Ishikawa (cell line): Measurements from ENCODE around the gene OR1N2.

ENCODE experiments used
- CEBPB ChIP-seq: IDR thresholded peaks from 2 replicates; pipeline ENCODE4 v1.6.1; 2012
- CREB1 ChIP-seq: IDR thresholded peaks from 2 replicates; pipeline ENCODE4 v1.6.1; 2012; ENCODE audit warnings: low read depth
- EGR1 ChIP-seq: IDR thresholded peaks from 2 replicates; pipeline ENCODE4 v1.6.1; 2012
- EP300 ChIP-seq: IDR thresholded peaks from 2 replicates; pipeline ENCODE4 v1.6.1; 2012; ENCODE audit warnings: borderline replicate concordance
- FOXM1 ChIP-seq: IDR thresholded peaks from 2 replicates; pipeline ENCODE4 v1.6.1; 2012; ENCODE audit warnings: low read depth, borderline replicate concordance
- NFIC ChIP-seq: IDR thresholded peaks from 2 replicates; pipeline ENCODE4 v1.6.1; 2012
- RAD21 ChIP-seq: IDR thresholded peaks from 2 replicates; pipeline ENCODE4 v1.6.1; 2012; ENCODE audit warnings: low read depth
- TAF1 ChIP-seq: IDR thresholded peaks from 2 replicates; pipeline ENCODE4 v1.6.1; 2012; ENCODE audit warnings: low read depth, mild to moderate bottlenecking
- TCF12 ChIP-seq: IDR thresholded peaks from 2 replicates; pipeline ENCODE4 v1.6.1; 2012; ENCODE audit warnings: low read depth
- TEAD4 ChIP-seq: IDR thresholded peaks from 2 replicates; pipeline ENCODE4 v1.6.1; 2012
- YY1 ChIP-seq: IDR thresholded peaks from 2 replicates; pipeline ENCODE4 v1.6.1; 2012; ENCODE audit warnings: low read depth
- ZBTB7A ChIP-seq: IDR thresholded peaks from 2 replicates; pipeline ENCODE4 v1.6.1; 2012; ENCODE audit warnings: low read depth
- TF ChIP-seq, protein P1 (sequence below): IDR thresholded peaks from 2 replicates; pipeline ENCODE4 v1.6.1; 2012
- TF ChIP-seq, protein P2 (sequence below): IDR thresholded peaks from 2 replicates; pipeline ENCODE4 v1.6.1; 2012; ENCODE audit warnings: low read depth, mild to moderate bottlenecking
- TF ChIP-seq, protein P3 (sequence below): IDR thresholded peaks from 2 replicates; pipeline ENCODE4 v1.6.1; 2012

The OR1N2 gene

DNA sequence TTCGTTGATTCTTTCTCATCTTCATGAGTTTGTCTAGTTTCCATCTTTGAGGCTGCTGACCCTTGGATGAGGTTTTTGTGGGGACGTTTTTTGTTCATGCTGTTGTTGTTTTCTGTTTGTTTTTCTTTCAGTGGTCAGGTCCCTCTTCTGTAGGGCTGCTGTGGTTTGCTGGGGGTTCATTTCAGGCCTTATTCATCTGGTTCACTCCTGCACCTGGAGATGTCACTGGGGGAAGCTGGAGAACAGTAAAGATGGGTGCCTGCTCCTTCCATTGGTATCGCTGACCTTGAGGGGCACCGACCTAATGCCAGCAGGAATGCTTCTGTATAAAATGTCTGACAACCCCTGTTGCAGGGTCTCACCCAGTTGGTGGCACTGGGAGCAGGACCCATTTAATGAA lies 8.5 kb downstream of the OR1N2 start:
- no peak for TF ChIP-seq RAD21
- no peak for TF ChIP-seq TEAD4

DNA sequence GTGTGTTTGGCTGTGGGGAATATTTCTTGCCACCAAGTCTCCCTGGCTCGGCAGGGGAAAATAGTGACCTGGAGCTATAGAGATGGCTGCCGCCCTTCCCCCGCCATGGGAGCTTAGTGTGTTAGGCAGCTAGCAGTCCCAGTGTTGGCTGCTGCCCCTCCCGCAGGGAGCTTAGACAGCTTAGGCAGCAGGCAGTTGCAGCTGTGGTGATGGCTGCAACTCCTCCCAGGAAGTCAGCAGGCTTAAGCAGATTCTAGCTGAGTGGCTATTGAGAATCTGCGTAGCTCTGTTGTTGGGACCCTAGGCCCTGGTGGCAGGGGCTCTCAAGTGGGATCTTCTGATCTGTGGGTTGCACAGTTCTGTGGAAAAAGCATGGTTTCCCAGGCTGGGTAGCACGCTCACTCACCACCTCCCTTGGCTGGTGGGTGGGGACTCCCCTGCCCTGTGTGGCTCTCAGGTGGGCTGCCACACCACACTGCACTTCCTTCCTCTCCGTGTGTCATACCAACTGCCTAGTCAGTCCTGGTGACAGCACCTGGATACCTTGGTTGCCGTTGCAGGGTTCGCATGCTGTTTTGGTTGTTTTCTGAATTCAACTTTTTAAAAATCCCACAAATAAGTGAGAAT lies 9.3 kb downstream of the OR1N2 start:
- TF ChIP-seq TAF1, result no peak
- TF ChIP-seq ZBTB7A, result no peak
- TF ChIP-seq EGR1, result no peak
- no peak for TF ChIP-seq TCF12
- TF ChIP-seq FOXM1, result no peak
- TF ChIP-seq, protein P1, sequence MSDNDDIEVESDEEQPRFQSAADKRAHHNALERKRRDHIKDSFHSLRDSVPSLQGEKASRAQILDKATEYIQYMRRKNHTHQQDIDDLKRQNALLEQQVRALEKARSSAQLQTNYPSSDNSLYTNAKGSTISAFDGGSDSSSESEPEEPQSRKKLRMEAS, result no peak
- TF ChIP-seq, protein P2, sequence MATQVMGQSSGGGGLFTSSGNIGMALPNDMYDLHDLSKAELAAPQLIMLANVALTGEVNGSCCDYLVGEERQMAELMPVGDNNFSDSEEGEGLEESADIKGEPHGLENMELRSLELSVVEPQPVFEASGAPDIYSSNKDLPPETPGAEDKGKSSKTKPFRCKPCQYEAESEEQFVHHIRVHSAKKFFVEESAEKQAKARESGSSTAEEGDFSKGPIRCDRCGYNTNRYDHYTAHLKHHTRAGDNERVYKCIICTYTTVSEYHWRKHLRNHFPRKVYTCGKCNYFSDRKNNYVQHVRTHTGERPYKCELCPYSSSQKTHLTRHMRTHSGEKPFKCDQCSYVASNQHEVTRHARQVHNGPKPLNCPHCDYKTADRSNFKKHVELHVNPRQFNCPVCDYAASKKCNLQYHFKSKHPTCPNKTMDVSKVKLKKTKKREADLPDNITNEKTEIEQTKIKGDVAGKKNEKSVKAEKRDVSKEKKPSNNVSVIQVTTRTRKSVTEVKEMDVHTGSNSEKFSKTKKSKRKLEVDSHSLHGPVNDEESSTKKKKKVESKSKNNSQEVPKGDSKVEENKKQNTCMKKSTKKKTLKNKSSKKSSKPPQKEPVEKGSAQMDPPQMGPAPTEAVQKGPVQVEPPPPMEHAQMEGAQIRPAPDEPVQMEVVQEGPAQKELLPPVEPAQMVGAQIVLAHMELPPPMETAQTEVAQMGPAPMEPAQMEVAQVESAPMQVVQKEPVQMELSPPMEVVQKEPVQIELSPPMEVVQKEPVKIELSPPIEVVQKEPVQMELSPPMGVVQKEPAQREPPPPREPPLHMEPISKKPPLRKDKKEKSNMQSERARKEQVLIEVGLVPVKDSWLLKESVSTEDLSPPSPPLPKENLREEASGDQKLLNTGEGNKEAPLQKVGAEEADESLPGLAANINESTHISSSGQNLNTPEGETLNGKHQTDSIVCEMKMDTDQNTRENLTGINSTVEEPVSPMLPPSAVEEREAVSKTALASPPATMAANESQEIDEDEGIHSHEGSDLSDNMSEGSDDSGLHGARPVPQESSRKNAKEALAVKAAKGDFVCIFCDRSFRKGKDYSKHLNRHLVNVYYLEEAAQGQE, result no peak
- TF ChIP-seq NFIC, result no peak
- TF ChIP-seq YY1, result no peak
- no peak for TF ChIP-seq TEAD4

DNA sequence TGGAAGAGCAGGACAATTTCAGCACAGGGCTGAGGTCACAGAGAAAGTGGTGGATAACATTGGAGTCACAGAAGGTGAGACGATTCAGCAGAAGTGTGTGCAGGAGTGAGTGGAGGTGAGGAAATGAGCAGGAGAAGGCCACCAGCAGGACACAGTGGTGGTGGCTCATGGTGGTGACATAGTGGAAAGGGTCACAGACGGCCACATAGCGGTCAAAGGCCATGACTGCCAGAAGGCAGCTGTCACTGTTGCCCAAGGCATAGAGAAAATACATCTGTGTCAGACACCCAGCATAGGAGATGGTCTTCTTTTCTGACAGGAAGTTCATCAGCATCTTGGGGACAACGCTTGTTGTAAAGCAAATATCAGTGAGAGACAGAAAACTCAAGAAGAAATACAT lies 15.0 kb downstream of the OR1N2 start:
- TF ChIP-seq, protein P1, result no peak
- TF ChIP-seq, protein P2, result no peak
- TF ChIP-seq YY1 (no peak), TAF1 (no peak), FOXM1 (no peak), TCF12 (no peak)

DNA sequence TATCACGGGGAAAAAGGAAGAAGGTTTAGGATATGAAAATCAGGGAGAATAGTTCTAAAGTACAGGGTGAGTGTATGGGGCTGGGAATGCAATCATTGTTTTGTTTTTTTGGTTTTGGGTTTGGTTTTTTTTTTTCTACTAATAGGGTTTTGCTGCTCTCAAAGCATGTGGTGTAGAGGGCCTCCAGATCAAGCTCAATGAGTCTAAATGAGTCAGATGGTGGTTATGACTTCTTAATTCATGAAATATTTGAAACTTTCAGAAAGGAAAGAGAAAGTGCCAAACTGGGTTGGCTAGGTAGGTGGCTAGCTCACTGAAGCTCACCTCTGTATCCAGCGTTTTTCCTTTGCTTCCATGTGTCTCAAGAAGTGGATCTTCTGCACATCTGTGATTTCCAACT lies 19.5 kb downstream of the OR1N2 start:
- TF ChIP-seq ZBTB7A (no peak), FOXM1 (no peak), CEBPB (no peak), CREB1 (no peak), TAF1 (no peak), TEAD4 (no peak), EGR1 (no peak), RAD21 (no peak), TCF12 (no peak), EP300 (no peak), YY1 (no peak), NFIC (no peak)
- TF ChIP-seq, protein P3, sequence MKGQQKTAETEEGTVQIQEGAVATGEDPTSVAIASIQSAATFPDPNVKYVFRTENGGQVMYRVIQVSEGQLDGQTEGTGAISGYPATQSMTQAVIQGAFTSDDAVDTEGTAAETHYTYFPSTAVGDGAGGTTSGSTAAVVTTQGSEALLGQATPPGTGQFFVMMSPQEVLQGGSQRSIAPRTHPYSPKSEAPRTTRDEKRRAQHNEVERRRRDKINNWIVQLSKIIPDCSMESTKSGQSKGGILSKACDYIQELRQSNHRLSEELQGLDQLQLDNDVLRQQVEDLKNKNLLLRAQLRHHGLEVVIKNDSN, result no peak
- TF ChIP-seq, protein P1, result no peak
- TF ChIP-seq, protein P2, result no peak

DNA sequence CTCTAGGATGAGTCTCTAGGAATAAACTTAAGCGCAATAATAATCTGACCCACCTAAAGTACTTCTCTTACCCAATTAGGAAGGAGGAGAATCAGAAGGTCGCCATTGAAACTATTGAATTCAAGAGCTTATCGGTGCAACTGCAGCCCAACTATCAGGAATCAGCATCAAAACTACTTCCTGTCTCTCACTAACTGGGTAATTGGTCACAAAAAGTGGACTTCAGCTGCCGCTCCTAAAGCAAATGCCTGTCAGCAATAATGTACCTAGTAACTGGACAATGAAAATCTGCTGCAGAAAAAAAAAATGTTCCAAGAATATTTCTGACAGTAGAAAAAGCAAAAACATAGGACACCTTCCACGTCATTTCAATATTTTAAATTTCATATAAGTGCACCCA lies 27.0 kb downstream of the OR1N2 start:
- no peak for TF ChIP-seq YY1
- no peak for TF ChIP-seq TAF1
- TF ChIP-seq TCF12, result no peak
- TF ChIP-seq EP300, result no peak
- no peak for TF ChIP-seq ZBTB7A
- no peak for TF ChIP-seq NFIC
- no peak for TF ChIP-seq CREB1
- TF ChIP-seq, protein P1, result no peak
- TF ChIP-seq FOXM1, result no peak
- TF ChIP-seq RAD21, result no peak
- TF ChIP-seq, protein P3, result no peak
